Spleen (tissue), 7 donors: Measurements from ENCODE around the gene ZNRF4.

Experiments
- POLR2A ChIP-seq, 3 donors: fragments of 450-650 bp; IDR thresholded peaks; one replicate each; pipeline ENCODE4 v1.5.1; 2017; ENCODE audit warnings: antibody characterized with exemption in 3 of 3, mild to moderate bottlenecking in 1 of 3
- TF ChIP-seq, protein P1 (sequence below), 11 experiments: fragments of 200-600 bp in 7 of 11; fragments of 450-650 bp in 4 of 11; sonication (generic) in 4 of 11; IDR thresholded peaks in 8 of 11; conservative IDR thresholded peaks in 3 of 11; 1 replicate in 7 of 11; 2 replicates in 4 of 11; pipeline versions ENCODE4 v1.4.0 to v1.8.0; 2016 to 2021; ENCODE audit warnings: antibody characterized with exemption in 11 of 11, inconsistent platforms in 4 of 11, mild to moderate bottlenecking in 1 of 11
- donor health status: DM: no; HTN: no; CAD: no; lungs with moderate emphysema.
- donor health status: DM: no; HTN: no; CAD: no.
- donor health status: DM: no; HTN: no; CAD: no.

- TF ChIP-seq, protein P1, sequence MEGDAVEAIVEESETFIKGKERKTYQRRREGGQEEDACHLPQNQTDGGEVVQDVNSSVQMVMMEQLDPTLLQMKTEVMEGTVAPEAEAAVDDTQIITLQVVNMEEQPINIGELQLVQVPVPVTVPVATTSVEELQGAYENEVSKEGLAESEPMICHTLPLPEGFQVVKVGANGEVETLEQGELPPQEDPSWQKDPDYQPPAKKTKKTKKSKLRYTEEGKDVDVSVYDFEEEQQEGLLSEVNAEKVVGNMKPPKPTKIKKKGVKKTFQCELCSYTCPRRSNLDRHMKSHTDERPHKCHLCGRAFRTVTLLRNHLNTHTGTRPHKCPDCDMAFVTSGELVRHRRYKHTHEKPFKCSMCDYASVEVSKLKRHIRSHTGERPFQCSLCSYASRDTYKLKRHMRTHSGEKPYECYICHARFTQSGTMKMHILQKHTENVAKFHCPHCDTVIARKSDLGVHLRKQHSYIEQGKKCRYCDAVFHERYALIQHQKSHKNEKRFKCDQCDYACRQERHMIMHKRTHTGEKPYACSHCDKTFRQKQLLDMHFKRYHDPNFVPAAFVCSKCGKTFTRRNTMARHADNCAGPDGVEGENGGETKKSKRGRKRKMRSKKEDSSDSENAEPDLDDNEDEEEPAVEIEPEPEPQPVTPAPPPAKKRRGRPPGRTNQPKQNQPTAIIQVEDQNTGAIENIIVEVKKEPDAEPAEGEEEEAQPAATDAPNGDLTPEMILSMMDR (IDR thresholded peaks at IDR 0.05 in 8 of 11, conservative IDR thresholded peaks at IDR 0.05 in 3 of 11): no peak
- TF ChIP-seq POLR2A (IDR thresholded peaks at IDR 0.05): no peak
These were observed 37.6 kb downstream of the ZNRF4 start for GRCh38 chr19:5492635-5493409.
